ENCODE data around the gene PPP1R16B.

PPP1R16B gene

GRCh38 chr20:38866265-38867061 is 61.0 kb downstream of the PPP1R16B start:
- TF ChIP-seq CTCF (IDR thresholded peaks at IDR 0.05; ENCODE audit: low read length, missing control alignments): no peak
- H3K4me3 ChIP-seq (replicated peaks; ENCODE audit: low read depth, low read length): no peak overlapping the region
- no peak for DNase-seq (ENCODE audit: low read depth)

GRCh38 chr20:38867062-38867359 is 61.5 kb downstream of the PPP1R16B start:
- no peak for DNase-seq (ENCODE audit: low read depth)
- TF ChIP-seq CTCF (IDR thresholded peaks at IDR 0.05; ENCODE audit: low read length, missing control alignments): no peak
- no peak overlapping the region for H3K4me3 ChIP-seq (replicated peaks; ENCODE audit: low read depth, low read length)

GRCh38 chr20:38870733-38871559 is 65.4 kb downstream of the PPP1R16B start:
- TF ChIP-seq CTCF (IDR thresholded peaks at IDR 0.05; ENCODE audit: low read length, missing control alignments): no peak
- H3K4me3 ChIP-seq (replicated peaks; ENCODE audit: low read depth, low read length): no peak overlapping the region
- peak; percentile 17 for DNase-seq (ENCODE audit: low read depth)

GRCh38 chr20:38871560-38871953 is 66.1 kb downstream of the PPP1R16B start:
- no peak for DNase-seq (ENCODE audit: low read depth)
- no peak for TF ChIP-seq CTCF (IDR thresholded peaks at IDR 0.05; ENCODE audit: low read length, missing control alignments)
- H3K4me3 ChIP-seq (replicated peaks; ENCODE audit: low read depth, low read length): no peak overlapping the region

GRCh38 chr20:38872036-38872435 is 66.5 kb downstream of the PPP1R16B start:
- no peak overlapping the region for H3K4me3 ChIP-seq (replicated peaks; ENCODE audit: low read depth, low read length)
- DNase-seq (ENCODE audit: low read depth): no peak
- TF ChIP-seq CTCF (IDR thresholded peaks at IDR 0.05; ENCODE audit: low read length, missing control alignments): no peak

- H3K4me3 ChIP-seq (replicated peaks; ENCODE audit: low read depth, low read length): no peak overlapping the region
- no peak for TF ChIP-seq CTCF (IDR thresholded peaks at IDR 0.05; ENCODE audit: low read length, missing control alignments)
- DNase-seq (ENCODE audit: low read depth): no peak
These were observed 67.1 kb downstream of the PPP1R16B start for GRCh38 chr20:38872491-38873049.

Data from fibroblast of pulmonary artery (primary cell).